Vagina (tissue), 2 donors: ENCODE measurements around the gene BCL11A. TPM values are rescaled to one million over a fixed set of nuclear protein-coding genes. Genes with fewer than 3 reads are reported as not detected.

ENCODE experiments used
- DNase-seq, 2 donors: peaks; one replicate each; pipeline ENCODE4 v3.0.0-alpha.2; 2017; ENCODE audit errors: extremely low spot score in 2 of 2
- H3K27ac ChIP-seq: fragments of 200-600 bp; sonication (generic); one replicate; pipeline ENCODE4 v1.5.1; 2019
- H3K27me3 ChIP-seq: fragments of 200-600 bp; sonication (generic); one replicate; pipeline ENCODE4 v1.5.1; 2019
- H3K36me3 ChIP-seq, 2 donors: fragments of 200-600 bp; sonication (generic); one replicate each; pipeline ENCODE4 v1.5.1; 2017 to 2019
- H3K4me1 ChIP-seq: fragments of 200-600 bp; sonication (generic); one replicate; pipeline ENCODE4 v1.5.1; 2019
- H3K4me3 ChIP-seq, 2 donors: fragments of 200-600 bp; sonication (generic); 1 replicate in 1 of 2; 2 replicates in 1 of 2; pipeline ENCODE4 v1.5.1; 2016 to 2019
- H3K9me3 ChIP-seq: fragments of 200-600 bp; sonication (generic); one replicate; pipeline ENCODE4 v1.5.1; 2019
- CTCF ChIP-seq, 3 experiments: fragments of 450-650 bp in 2 of 3; fragments of 200-600 bp in 1 of 3; sonication (generic) in 1 of 3; IDR thresholded peaks; one replicate each; pipeline ENCODE4 v1.5.1; 2017 to 2019; ENCODE audit warnings: antibody characterized with exemption in 3 of 3, mild to moderate bottlenecking in 2 of 3, moderate library complexity in 2 of 3
- POLR2A ChIP-seq, 2 donors: fragments of 450-650 bp; IDR thresholded peaks; one replicate each; pipeline ENCODE4 v1.6.1; 2017; ENCODE audit warnings: antibody characterized with exemption in 2 of 2, mild to moderate bottlenecking in 2 of 2, moderate library complexity in 2 of 2
- POLR2AphosphoS5 ChIP-seq, 2 donors: sonication (generic); formaldehyde crosslinking; IDR thresholded peaks; one replicate each; pipeline ENCODE4 v1.9.0; 2017; ENCODE audit warnings: antibody characterized with exemption in 2 of 2, mild to moderate bottlenecking in 2 of 2, low read depth in 1 of 2; ENCODE audit not compliant: insufficient read depth in 1 of 2
- intact Hi-C: fragments of 100-400 bp; cut with DNase I; formaldehyde crosslinking; loops from one replicate; pipeline ENCODE4 v1.15.1; 2023
- total RNA-seq: library from RNA; depleted of rRNA; stranded (reverse); fragments of >200 nt; gene quantifications from one replicate; pipeline ENCODE4 v1.2.3, GENCODE V29; 2016

BCL11A gene
- total RNA-seq, 1 donor from 2014 or later = 48.4 TPM

GRCh38 chr2:60530660-60531281, 22.7 kb downstream of the BCL11A start:
- Histone ChIP-seq H3K27ac (no peak overlapping the region), H3K27me3 (no peaks in the 10 kb centered on the region)
- DNase-seq = no peak

GRCh38 chr2:60529785-60530627, 23.4 kb downstream of the BCL11A start:
- no peaks in the 10 kb centered on the region for H3K9me3 ChIP-seq
- H3K36me3 ChIP-seq = no peaks in the 10 kb centered on the region
- peak in 1 of 2 donors; percentile 81 for DNase-seq
- intact Hi-C loops = no loop called here
- no peak overlapping the region for H3K27ac ChIP-seq
- peaks cover 40% of the 10 kb centered on the region for H3K4me1 ChIP-seq
- H3K4me3 ChIP-seq = no peak overlapping the region
- H3K27me3 ChIP-seq = no peaks in the 10 kb centered on the region
- no peak for TF ChIP-seq CTCF (IDR thresholded peaks at IDR 0.05)
- no peak for TF ChIP-seq POLR2AphosphoS5 (IDR thresholded peaks at IDR 0.05; ENCODE audit: insufficient read depth in 1 of 2, low read depth in 1 of 2)
- TF ChIP-seq POLR2A (IDR thresholded peaks at IDR 0.05) = no peak

More at GRCh38 chr2:60530660-60531281, 22.7 kb downstream of the BCL11A start:
- TF ChIP-seq POLR2AphosphoS5 (IDR thresholded peaks at IDR 0.05; ENCODE audit: insufficient read depth in 1 of 2, low read depth in 1 of 2) (no peak), CTCF (IDR thresholded peaks at IDR 0.05) (no peak), POLR2A (IDR thresholded peaks at IDR 0.05) (no peak)
- Histone ChIP-seq H3K9me3 (no peaks in the 10 kb centered on the region), H3K4me1 (peaks cover 47% of the 10 kb centered on the region), H3K36me3 (no peaks in the 10 kb centered on the region), H3K4me3 (no peak overlapping the region)
- intact Hi-C loops = no loop called here

GRCh38 chr2:60529136-60529784, 24.2 kb downstream of the BCL11A start:
- Histone ChIP-seq H3K4me3 (no peak overlapping the region), H3K4me1 (peaks cover 32% of the 10 kb centered on the region), H3K27ac (no peak overlapping the region), H3K9me3 (no peaks in the 10 kb centered on the region), H3K36me3 (no peaks in the 10 kb centered on the region), H3K27me3 (no peaks in the 10 kb centered on the region)
- DNase-seq = peak in 1 of 2 donors; percentile 65
- TF ChIP-seq CTCF (IDR thresholded peaks at IDR 0.05) (no peak), POLR2A (IDR thresholded peaks at IDR 0.05) (no peak), POLR2AphosphoS5 (IDR thresholded peaks at IDR 0.05; ENCODE audit: insufficient read depth in 1 of 2, low read depth in 1 of 2) (no peak)
- intact Hi-C loops = no loop called here

- peaks cover 24% of the 10 kb centered on the region for H3K4me1 ChIP-seq
- intact Hi-C loops = no loop called here
- H3K27ac ChIP-seq = no peak overlapping the region
- no peaks in the 10 kb centered on the region for H3K27me3 ChIP-seq
- no peaks in the 10 kb centered on the region for H3K36me3 ChIP-seq
- H3K9me3 ChIP-seq = no peaks in the 10 kb centered on the region
- peak in 1 of 2 donors; percentile 71 for DNase-seq
- no peak overlapping the region for H3K4me3 ChIP-seq
- TF ChIP-seq CTCF (IDR thresholded peaks at IDR 0.05) (no peak), POLR2AphosphoS5 (IDR thresholded peaks at IDR 0.05; ENCODE audit: insufficient read depth in 1 of 2, low read depth in 1 of 2) (no peak), POLR2A (IDR thresholded peaks at IDR 0.05) (no peak)
Measured at GRCh38 chr2:60528281-60529020, 25.0 kb downstream of the BCL11A start.
